GM19324 (cell line): ENCODE results near the gene TTC33.
A peak's percentile ranks its signal among the peaks of the same experiment; 100 is the strongest.

ENCODE experiments used
- ATAC-seq: cut with Tn5 transposase; IDR thresholded peaks from one replicate; pipeline ENCODE4 v1.9.1; 2021; ENCODE audit warnings: mild to moderate bottlenecking, moderate library complexity; ENCODE audit not compliant: unreplicated experiment, low FRiP score

Gene TTC33

GRCh38 chr5:40682154-40683017 lies 73.4 kb downstream of the TTC33 start:
- ATAC-seq = no peak

- ATAC-seq = peak; percentile 35
These were observed 74.2 kb downstream of the TTC33 start for GRCh38 chr5:40681363-40682153.

DNA sequence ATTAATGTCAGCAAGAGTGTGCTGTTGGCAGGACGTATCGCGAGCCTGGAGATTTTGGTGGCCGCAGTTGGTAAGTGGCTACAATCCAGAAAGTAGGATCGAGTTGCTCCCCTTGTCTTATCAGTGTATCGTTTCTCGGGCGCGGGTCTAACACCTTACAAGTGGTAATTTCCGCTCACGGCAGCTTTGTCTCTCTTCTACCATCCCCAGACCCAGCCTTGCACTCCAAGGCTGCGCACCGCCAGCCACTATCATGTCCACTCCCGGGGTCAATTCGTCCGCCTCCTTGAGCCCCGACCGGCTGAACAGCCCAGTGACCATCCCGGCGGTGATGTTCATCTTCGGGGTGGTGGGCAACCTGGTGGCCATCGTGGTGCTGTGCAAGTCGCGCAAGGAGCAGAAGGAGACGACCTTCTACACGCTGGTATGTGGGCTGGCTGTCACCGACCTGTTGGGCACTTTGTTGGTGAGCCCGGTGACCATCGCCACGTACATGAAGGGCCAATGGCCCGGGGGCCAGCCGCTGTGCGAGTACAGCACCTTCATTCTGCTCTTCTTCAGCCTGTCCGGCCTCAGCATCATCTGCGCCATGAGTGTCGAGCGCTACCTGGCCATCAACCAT lies 74.9 kb downstream of the TTC33 start:
- ATAC-seq = no peak

- peak; percentile 42 for ATAC-seq
These were observed 75.7 kb downstream of the TTC33 start, which contains the start of gene PTGER4 for GRCh38 chr5:40679913-40680681. Gene PTGER4, plus strand, starts transcription at chr5:40679915. Its CDS starts 1,079 bp downstream, at chr5:40680994.

GRCh38 chr5:40679148-40679912 lies 76.4 kb downstream of the TTC33 start:
- peak; percentile 72 for ATAC-seq

DNA sequence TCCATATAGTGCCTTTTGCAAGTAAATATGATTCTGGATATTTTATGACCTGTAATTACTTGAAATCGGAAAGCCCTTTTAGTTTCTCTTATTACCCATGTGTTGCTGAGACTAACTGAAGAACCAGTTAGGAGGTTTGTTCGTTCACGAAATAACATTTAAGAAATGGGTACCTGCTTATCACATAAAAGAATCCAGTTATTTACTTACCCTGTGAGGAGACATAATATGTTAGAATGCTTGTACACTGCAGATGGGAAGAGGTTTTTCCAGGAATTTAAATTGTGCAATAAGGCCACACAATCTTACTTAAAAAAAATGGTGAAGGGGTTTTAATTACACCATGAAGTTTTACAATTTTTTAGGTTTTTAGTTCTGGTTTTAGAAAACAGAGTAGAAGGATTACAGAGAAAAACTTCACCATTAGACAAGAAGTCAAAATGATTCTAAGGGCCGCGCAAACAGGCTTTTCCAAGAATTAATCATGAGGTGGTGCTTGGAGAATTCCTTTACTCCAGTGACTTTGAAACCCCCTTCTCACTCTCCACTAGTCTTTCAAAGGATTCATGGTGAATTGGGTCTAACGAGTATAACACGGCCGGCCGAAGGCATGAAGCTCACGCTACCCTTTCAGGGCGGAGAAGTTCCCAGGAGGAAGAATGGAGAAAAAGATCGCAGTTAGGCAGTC lies 77.2 kb downstream of the TTC33 start:
- ATAC-seq = no peak

GRCh38 chr5:40678026-40678425 lies 77.7 kb downstream of the TTC33 start:
- ATAC-seq = no peak

- ATAC-seq = no peak
These were observed 78.3 kb downstream of the TTC33 start for GRCh38 chr5:40677456-40677855.

- no peak for ATAC-seq
These were observed 79.0 kb downstream of the TTC33 start for GRCh38 chr5:40676613-40677343.

GRCh38 chr5:40675396-40676133 lies 80.2 kb downstream of the TTC33 start:
- no peak for ATAC-seq

DNA sequence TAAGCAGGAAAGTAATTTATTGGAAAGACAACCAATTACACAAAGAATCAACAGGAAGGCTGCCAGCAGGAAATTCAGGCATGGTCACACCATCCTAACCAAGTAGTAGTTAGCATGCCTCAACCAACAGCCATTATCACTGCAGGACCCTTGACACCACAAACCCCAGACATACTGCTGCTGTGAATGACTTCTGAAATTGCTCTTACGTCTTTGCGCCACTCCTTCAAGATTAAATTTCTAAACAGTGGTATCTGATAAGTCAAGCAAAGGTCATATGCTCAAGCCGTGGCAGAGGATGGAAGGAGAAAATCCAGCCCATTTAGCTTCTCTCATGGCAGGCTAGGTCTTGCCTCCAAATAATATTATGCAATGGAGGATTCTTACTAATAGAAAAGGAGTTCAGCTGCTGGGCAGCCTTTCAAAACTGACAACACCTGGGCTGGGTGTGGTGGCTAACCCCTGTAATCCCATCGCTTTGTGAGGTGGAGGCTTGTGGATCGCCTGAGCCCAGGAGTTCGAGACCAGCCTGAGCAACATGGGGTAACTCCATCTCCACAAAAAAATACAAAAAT lies 81.0 kb downstream of the TTC33 start:
- no peak for ATAC-seq

GRCh38 chr5:40672425-40672824 lies 83.3 kb downstream of the TTC33 start:
- no peak for ATAC-seq

DNA sequence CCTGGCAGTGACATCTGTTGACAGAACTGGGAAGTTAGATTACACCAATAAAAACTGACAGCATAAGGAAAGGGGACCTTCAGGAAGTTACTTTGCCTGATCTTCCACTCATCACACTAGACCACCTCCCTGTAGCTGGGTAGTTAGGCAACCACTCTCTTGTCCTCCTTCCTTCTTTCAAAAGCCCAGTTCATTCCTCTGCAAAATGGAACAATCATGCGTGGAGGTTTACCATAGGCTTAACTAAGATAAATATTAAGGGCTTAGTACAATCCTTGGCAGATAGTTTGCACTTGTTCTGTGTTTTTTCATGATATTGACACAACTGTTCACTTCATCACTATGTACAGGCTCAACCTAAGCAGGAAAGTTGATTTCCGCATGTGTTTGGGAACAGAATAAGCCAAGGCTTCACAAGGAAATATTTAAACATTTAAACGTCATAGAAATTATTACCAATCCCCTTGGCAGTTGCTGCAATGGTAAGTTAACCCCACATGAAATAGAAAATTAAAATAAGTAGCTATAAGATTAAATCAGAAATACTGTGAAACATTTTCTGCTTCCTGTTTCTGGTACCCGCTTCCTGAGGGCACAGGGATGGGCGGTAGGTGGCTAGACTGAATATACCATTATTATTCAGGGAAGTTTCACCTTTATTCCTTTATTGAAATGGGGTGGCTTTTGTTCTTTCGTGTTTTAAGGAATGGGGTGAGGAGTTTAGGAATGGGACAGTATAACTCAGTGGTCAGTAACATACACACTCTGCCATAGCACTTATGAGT lies 86.0 kb downstream of the TTC33 start:
- no peak for ATAC-seq

DNA sequence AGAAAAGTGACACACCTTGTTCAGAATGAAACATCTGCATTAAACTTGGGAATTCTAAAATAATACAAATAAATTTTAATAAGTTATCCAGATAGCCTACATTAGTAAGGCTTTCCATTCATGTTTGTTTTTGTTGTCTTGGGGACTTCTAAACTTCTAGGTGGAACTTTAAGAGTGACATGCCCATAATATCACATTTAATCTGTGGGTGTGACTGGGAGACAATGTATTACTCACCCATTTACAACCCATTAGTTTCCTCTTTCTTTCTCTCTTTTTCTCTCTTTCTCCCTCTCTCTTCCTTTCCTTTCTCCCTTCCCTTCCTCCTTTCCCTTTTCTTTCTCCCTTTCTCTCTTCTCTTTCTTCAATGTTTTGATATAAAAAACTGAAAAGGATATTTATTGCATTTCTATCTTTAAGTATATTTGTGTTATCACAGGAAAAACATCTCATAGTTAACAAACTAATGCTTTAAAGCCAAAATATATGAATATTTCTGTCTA lies 88.5 kb downstream of the TTC33 start:
- no peak for ATAC-seq

DNA sequence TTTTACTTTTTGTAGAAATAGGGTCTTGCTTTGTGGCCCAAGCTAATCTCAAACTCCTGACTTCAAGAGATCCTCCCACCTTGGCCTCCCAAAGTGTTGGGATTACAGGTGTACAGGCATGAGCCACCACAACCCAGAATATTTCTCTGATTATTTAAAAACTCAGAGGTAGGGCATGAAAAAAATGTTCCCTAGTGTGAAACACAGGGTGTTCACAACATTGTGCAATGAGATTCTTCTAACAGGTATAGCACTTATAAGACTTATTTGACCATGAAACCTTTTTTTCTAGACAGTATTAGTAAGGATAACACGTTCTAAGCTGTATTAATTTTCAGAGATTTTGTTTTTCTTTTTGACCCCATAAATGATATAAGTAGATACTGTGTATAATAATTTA lies 89.1 kb downstream of the TTC33 start:
- no peak for ATAC-seq

DNA sequence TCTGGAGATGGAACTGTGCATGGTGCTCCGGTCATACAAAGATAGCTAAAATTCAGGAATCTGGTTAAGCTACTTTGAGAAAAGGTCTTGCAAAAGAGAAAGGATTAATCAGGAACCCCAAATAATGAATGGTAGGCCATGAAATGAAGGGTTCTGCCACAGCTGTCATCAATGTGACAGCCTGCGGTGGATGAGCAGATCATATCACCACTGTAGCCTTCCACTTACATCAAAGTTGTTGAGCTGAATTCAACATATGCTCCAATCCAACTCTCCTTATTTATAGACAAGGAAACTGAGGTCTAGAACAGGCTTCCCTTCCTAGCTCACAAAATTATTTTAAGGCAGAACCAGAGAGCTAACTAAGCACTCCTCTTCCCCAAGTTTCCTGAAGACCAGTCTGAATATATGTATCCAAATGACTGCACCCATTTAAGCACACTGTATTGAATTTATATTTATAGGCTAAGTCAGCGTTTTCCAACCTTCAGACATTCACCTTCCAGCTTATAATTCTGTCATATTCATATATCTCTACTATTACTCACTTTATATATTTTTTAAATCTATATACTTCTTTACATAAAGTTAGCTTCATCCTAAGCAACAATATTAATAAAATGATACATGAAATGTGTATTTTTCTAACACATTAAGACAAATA lies 90.0 kb downstream of the TTC33 start:
- ATAC-seq = no peak
